Hematopoietic multipotent progenitor cell treated with erythropoietin and hydrocortisone succinate and interleukin-3 and kit ligand, for 4 days (in vitro differentiated cells): ENCODE data around the gene ZNF319.
"Not testable (repeated sequence)": the region's sequence is repeated elsewhere in the genome, so short reads cannot be mapped to it uniquely, and the experiment has no call there.

Experiments
- DNase-seq: peaks from one replicate; pipeline ENCODE4 v3.0.0-alpha.2; 2015

Gene ZNF319

GRCh38 chr16:57996406-57997175 lies 3.9 kb downstream of the ZNF319 start:
- no peak for DNase-seq

DNA sequence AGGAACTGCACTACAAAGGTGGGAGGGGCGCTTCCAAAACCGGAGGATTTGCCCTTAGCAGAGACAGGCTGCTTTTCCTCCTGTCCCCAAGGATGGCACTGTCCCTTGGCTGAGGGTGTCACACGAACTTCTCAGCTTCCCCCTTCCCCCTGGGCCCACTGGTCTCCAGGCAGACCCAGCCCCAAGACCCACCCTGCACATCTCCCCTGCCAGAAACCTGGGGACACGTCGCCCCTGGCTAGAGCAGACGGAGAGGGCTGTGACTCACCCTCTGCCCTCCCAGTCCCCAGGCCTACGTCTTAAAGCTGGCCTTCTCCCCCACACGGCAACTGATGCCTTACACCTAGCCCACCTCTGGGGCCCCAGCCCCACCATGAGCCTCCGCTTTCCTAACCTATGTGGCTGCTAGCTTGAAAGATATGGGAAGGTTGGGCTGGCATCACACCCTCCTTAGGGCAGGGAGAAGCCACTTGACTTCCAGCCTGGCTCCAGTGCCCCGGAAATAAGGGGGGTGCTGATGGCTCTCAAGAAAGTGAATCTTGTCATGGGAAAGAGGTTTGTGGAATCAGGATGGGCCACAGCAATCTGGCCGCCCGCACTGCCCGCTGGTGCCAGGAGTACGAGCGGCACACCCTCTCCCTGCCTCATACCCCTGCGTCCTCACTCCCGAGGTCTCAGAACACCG lies 4.6 kb downstream of the ZNF319 start:
- no peak for DNase-seq

DNA sequence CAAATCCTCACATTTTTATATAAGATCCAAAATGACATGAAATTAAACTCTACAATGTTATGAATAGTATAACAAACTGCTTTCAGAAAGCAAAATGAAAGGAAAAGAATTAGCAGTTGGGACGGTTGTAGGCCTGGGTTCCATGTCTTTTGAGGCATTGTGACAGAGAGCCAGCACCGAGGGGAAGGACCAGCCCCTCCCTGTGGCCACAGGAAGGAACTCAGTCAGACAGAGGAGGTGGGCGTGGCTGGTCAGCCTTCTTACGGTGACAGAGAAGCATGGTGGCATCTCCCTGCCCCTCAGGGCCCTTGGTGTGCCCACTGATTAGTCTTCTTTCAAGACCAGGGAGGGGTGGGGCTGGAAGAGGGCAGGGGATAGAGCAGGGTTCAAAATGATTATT lies 5.7 kb downstream of the ZNF319 start:
- peak; percentile 90 for DNase-seq

DNA sequence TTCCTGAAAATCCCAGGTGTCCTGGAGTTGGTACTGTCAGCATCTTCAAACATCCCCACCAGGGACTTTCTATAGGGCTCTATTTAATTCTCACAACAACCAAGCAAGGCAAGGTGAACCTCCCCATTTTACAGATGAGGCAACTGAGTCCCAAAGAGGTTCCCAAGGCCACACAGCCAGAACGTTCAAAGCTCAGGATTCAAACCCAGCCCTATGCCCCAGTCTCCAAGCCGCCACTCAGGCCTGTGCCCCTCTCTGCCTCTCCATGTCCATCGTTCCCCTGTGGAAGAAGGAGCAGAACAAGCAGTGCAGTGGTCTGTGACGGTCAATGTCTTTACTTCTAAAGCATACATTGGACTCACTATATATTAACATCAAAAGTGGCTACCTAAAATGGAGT lies 6.1 kb downstream of the ZNF319 start:
- DNase-seq = no peak

GRCh38 chr16:57993897-57994296 lies 6.6 kb downstream of the ZNF319 start:
- no peak for DNase-seq

- no peak for DNase-seq
Observed at GRCh38 chr16:57993438-57993837, 7.0 kb downstream of the ZNF319 start.

- no peak for DNase-seq
Observed at GRCh38 chr16:57992084-57992483, 8.4 kb downstream of the ZNF319 start.

DNA sequence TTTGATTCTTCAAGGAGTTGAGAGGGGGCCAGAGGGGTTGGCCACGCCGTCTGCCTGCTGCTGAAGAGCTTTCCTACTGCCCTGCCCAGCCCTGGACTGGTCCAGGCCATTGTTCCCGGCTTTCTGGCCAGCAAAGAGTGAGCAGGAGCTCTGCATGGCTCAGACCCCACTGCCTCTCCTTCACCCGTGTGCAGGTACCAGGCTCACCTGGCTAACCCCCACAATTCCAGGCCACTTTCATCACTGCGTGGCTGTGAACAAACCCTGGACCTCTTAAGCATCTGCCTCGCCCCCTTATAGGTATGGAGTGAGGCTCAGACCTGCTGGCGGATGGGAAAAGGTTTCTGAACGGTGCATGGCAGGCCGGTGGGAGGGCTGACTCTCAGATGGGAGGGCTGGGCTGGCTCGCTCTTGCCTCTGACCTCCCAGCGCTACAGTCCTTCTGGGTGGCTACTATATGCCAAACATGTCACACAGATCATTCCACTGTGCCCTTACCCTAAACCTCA lies 8.9 kb downstream of the ZNF319 start:
- DNase-seq = no peak

- DNase-seq = no peak
Observed at GRCh38 chr16:57988929-57989328, 11.5 kb downstream of the ZNF319 start.

DNA sequence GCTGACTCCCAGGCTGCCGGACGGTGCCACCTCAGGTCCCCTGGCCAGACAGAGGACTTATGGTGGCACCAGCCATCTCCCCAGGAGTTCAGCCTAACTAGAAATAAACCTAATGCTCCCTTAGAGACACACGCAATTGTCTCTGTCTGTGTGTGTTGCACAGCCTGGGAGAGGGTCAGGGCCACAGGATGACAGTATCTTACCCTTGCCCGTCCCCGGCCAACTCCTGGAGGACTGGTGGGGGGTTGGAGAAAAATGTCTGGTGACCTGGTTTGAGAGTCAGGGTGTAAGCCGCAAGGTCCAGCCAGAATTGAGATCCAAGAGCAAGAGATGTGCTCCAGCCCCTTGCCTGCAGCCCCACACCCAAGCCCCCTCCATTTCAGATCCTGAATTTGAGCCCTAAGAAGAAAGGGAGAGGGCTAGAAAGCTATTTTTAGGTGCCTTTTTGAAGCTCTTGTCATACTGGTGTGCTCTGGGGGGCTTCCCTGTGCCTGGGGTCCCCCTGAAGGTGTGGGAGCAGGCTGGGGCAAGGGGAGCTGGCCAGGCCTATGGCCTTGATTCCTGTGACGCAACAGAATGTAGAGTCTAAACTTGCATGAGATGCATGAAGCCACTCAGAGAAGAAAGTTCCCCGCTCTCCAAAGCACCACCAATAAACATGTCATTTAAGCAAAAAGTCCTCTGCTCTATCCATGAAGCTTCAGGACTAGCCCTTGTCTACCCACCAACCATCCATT lies 12.9 kb downstream of the ZNF319 start:
- DNase-seq = no peak

GRCh38 chr16:57986196-57986595 lies 14.3 kb downstream of the ZNF319 start:
- no peak for DNase-seq

DNA sequence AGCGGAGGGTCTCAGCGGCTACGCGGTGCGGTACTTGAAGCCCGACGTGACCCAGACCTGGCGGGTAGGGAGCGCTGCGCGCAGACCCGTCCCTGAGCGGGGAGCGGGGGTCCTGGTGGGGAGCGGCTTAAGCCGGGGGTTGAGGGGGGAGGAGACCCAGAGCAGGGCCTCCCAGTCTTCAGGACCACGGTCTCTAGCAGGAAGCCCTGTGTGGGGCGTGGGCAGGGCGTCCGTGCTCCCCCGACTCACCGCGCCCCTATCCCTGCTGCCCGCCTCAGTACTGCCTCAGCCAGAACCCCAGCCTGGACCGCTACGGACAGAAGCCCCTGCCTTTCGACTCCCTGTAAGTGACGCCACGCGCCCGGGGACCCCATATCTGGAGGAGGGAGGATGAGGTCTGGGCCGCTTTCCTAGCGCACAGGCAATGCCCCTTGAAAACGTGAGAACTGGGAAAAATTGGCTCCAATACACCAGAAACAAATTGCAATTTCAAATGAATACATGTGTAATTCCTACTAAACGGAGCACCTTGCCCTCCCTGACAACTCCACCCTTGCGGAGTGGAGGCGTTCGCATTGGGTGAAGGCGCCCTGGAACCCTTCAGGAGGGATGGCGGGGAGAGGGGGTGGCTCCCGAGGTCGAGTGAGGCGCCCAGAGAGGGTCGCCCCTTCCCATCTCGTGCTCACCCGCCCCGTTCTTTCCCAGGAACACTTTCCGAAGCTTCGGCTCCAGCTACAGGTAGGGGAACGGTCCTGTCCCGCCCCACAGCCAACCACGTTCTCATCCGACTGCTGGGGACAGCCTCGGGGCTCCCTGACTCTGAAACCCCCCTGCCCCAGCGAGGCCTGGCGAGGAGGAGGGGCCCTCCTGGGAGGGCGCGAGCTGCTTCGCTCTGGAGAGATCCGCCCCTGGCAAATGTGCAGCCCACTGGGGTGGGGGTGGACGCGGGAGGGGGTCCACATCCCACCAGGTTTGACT lies 15.0 kb downstream of the ZNF319 start:
- peak; percentile 30 for DNase-seq

DNA sequence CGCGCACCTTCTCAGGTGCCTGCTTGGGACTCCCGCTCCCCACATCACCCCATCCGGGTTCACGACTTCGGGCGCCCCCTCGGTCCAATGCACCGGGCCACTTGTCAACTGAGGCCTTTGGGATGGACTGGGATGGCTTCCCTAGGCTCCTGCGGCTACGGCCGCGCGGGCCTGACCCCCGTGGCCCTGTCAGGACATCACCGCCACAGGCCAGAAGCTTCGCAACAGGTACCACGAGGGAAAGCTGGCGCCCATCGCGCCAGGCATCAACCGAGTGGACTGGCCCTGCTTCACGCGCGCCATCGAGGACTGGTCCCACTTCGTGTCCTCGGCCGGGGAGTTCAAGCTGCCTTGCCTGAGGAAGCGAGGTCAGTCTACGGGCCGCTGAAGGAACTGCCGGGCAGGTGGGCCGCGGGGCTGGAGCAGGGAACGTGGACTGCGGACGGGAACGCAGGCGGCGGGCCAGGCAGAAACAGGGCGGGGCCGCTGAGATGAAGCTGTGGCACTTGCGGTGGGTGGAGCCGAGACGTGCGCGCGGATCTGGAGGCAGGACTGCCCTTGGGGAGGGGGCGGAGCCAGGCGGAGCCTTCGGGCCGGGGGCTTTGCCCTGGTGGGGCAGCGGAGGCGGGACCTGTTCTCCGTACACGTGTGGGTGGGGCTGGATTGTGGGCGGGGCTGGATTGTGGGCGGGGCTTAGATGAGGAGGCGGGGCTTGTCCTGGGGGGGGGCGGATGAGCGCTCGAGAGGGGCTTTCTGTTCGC lies 15.8 kb downstream of the ZNF319 start:
- peak; percentile 94 for DNase-seq

- DNase-seq = no peak
Observed at GRCh38 chr16:57982385-57982784, 18.1 kb downstream of the ZNF319 start.

GRCh38 chr16:57981636-57982035 lies 18.8 kb downstream of the ZNF319 start:
- DNase-seq = no peak

- no peak for DNase-seq
Observed at GRCh38 chr16:57979006-57979585, 21.4 kb downstream of the ZNF319 start.

DNA sequence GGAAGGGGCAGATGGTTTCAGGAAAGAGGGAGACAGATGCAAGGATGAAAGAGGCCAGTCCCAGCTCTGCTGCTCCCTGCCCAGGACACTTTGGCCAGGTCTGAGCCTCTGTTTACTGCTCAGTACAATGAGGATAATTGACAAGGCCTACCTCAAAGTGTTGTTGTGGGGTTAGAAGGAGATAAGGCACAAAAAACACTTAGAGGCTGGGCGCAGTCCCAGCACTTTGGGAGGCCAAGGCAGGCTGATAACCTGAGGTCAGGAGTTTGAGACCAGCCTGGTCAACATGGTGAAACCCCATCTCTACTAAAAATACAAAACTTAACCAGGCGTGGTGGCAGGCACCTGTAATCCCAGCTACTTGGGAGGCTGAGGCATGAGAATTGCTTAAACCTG lies 22.4 kb downstream of the ZNF319 start:
- DNase-seq = not testable (repeated sequence)

DNA sequence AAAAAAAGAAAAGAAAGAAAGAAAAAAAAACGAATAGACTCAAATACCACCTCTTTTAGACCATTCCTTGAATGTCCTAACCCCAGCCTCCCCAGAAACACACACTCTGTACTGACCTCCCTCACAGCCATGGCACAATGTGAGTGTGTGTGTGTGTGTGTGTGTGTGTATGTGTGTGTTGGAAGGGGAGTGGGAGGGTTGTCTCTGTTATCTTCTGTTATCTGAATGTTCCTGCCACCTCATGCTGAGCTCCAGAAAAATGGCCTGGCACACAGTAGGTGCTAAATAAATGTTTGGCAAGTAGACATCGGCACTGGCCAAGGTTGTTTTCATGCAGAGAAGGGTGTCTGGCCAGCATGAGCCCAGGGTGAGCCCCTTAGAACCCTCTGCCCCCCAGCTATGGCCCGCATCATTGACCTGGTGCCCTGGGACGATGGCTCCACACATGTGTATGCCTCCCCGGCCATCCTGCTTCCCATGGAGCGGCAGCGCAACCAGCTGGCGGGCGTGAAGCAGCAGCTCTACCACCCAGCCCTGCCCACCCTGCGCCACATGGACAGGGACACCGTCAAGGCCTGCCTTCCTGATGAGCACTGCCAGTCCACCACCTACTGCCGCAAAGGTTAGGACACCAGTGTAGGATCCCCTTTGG lies 22.9 kb downstream of the ZNF319 start:
- peak; percentile 47 for DNase-seq

DNA sequence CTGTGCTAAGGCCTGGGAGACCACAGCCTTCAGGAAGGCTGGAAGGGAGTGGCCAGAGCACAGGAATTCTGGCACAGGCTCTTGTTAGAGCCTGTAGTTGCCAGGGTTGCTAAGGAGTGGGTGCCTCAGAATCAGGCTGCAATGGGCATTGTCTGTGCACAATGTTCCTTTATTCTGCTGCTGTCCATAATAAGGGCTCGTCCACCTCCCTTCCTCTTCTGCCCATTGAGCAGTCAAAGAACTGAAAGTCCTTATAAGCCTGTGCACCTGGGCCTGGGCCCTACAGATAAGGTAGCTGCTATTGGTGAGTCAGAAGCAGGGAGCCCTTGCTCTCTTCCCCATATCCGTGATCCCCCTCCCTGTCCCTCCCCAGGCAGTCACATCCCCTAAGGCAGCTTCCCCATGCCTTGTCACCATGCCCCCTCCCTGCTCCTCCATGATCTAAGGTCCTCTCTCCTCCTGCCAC lies 24.1 kb downstream of the ZNF319 start:
- peak; percentile 82 for DNase-seq

- DNase-seq = peak; percentile 57
Observed at GRCh38 chr16:57972306-57972705, 28.2 kb downstream of the ZNF319 start.

DNA sequence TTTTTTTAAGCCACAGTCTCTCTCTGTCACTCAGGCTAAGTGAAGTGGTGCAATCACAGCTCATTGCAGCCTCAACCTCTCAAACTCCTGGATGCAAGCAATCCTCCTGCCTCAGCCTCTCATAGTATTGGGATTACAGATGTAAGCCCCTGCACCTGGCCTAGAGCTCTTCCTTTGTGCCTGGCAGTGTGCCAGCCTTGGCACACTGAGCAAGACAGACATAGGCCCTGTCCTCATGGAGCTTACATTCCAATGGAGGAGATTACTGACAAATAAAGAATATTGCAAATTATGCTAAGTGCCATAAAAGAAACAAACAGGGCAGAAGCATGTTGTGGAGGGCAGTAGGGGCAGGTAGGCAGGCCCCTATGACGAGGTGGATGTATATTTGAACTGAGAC lies 28.6 kb downstream of the ZNF319 start:
- no peak for DNase-seq
